GM21528 (cell line): ENCODE results near the gene DIP2B.

Experiments used
- ATAC-seq: cut with Tn5 transposase; IDR thresholded peaks from one replicate; pipeline ENCODE4 v1.9.1; 2021; ENCODE audit warnings: mild to moderate bottlenecking, moderate library complexity; ENCODE audit not compliant: unreplicated experiment, low FRiP score

DIP2B gene

GRCh38 chr12:50708631-50709030 is 203.8 kb downstream of the DIP2B start:
- no peak for ATAC-seq

GRCh38 chr12:50711121-50711520 is 206.3 kb downstream of the DIP2B start:
- ATAC-seq = no peak

- no peak for ATAC-seq
These were observed 210.4 kb downstream of the DIP2B start for GRCh38 chr12:50715174-50715573.

- no peak for ATAC-seq
These were observed 214.0 kb downstream of the DIP2B start for GRCh38 chr12:50718760-50719159.

- ATAC-seq = no peak
These were observed 215.3 kb downstream of the DIP2B start for GRCh38 chr12:50720085-50720484.

GRCh38 chr12:50720501-50720900 is 215.7 kb downstream of the DIP2B start:
- ATAC-seq = no peak

- ATAC-seq = no peak
These were observed 219.1 kb downstream of the DIP2B start for GRCh38 chr12:50723865-50724264.

- no peak for ATAC-seq
These were observed 220.5 kb downstream of the DIP2B start for GRCh38 chr12:50725011-50725942.

- ATAC-seq = no peak
These were observed 222.7 kb downstream of the DIP2B start for GRCh38 chr12:50727466-50727865.

GRCh38 chr12:50728417-50728816 is 223.6 kb downstream of the DIP2B start:
- ATAC-seq = no peak

- ATAC-seq = no peak
These were observed 224.1 kb downstream of the DIP2B start for GRCh38 chr12:50728841-50729240.

GRCh38 chr12:50732591-50732990 is 227.8 kb downstream of the DIP2B start:
- ATAC-seq = no peak

- ATAC-seq = no peak
These were observed 228.9 kb downstream of the DIP2B start for GRCh38 chr12:50733706-50734105.

- ATAC-seq = no peak
These were observed 229.9 kb downstream of the DIP2B start for GRCh38 chr12:50734409-50735263.

- no peak for ATAC-seq
These were observed 234.8 kb downstream of the DIP2B start for GRCh38 chr12:50739611-50740010.

- no peak for ATAC-seq
These were observed 235.5 kb downstream of the DIP2B start for GRCh38 chr12:50740307-50740706.

GRCh38 chr12:50742776-50743175 is 238.0 kb downstream of the DIP2B start:
- no peak for ATAC-seq

GRCh38 chr12:50745861-50746260 is 241.1 kb downstream of the DIP2B start:
- no peak for ATAC-seq

- ATAC-seq = no peak
These were observed 241.6 kb downstream of the DIP2B start for GRCh38 chr12:50746431-50746830.

GRCh38 chr12:50747817-50748216 is 243.0 kb downstream of the DIP2B start:
- ATAC-seq = no peak

- no peak for ATAC-seq
These were observed 244.7 kb downstream of the DIP2B start for GRCh38 chr12:50749459-50749882.
